IPS DF 6.9 (cell line): ENCODE results near the gene STN1.

Experiments used
- DNase-seq: peaks from one replicate; pipeline ENCODE4 v3.0.0-alpha.2; 2013; ENCODE audit warnings: low read depth, low spot score
- H3K27ac ChIP-seq: one replicate; pipeline ENCODE4 v1.5.1; 2013; ENCODE audit warnings: low read length, control low read depth
- H3K27me3 ChIP-seq: 2 replicates; pipeline ENCODE4 v1.6.1; 2013; ENCODE audit warnings: mild to moderate bottlenecking, low read length; ENCODE audit not compliant: control insufficient read depth, insufficient read depth
- H3K36me3 ChIP-seq: 2 replicates; pipeline ENCODE4 v1.6.1; 2013; ENCODE audit warnings: low read length; ENCODE audit not compliant: control insufficient read depth, insufficient read depth
- H3K4me1 ChIP-seq: 2 replicates; pipeline ENCODE4 v1.6.1; 2013; ENCODE audit warnings: low read length; ENCODE audit not compliant: control insufficient read depth, insufficient read depth
- H3K4me3 ChIP-seq: 2 replicates; pipeline ENCODE4 v1.5.1; 2013; ENCODE audit warnings: mild to moderate bottlenecking, low read length
- H3K9me3 ChIP-seq: 2 replicates; pipeline ENCODE4 v1.6.1; 2013; ENCODE audit warnings: low read length, inconsistent platforms; ENCODE audit not compliant: control insufficient read depth, insufficient read depth
- WGBS: extraction: QIAGEN DNeasy Blood & Tissue Kit; methylation state at CpG from one replicate; pipeline ENCODE4 v1.1.7; 2013; ENCODE audit warnings: mixed read lengths, missing lambda C conversion rate; ENCODE audit not compliant: insufficient read length, insufficient coverage; 5-methylcytosine and 5-hydroxymethylcytosine counted together

The STN1 gene

GRCh38 chr10:103839519-103839871, 78.5 kb downstream of the STN1 start:
- no CpG with 5 or more reads among the region's 9 CpGs for WGBS
- no peaks in the 10 kb centered on the region for H3K36me3 ChIP-seq
- no peaks in the 10 kb centered on the region for H3K9me3 ChIP-seq
- no peaks in the 10 kb centered on the region for H3K27me3 ChIP-seq
- no peak overlapping the region for H3K27ac ChIP-seq
- no peak overlapping the region for H3K4me3 ChIP-seq
- H3K4me1 ChIP-seq: peaks cover 9% of the 10 kb centered on the region
- no peak for DNase-seq

GRCh38 chr10:103838862-103839518, 79.0 kb downstream of the STN1 start:
- H3K9me3 ChIP-seq: no peaks in the 10 kb centered on the region
- DNase-seq: no peak
- H3K4me1 ChIP-seq: peaks cover 10% of the 10 kb centered on the region
- no CpG with 5 or more reads among the region's 13 CpGs for WGBS
- no peak overlapping the region for H3K27ac ChIP-seq
- no peaks in the 10 kb centered on the region for H3K27me3 ChIP-seq
- H3K36me3 ChIP-seq: no peaks in the 10 kb centered on the region
- H3K4me3 ChIP-seq: no peak overlapping the region

GRCh38 chr10:103838070-103838395, 80.0 kb downstream of the STN1 start:
- no peak for DNase-seq
- no peak overlapping the region for H3K4me3 ChIP-seq
- no peak overlapping the region for H3K27ac ChIP-seq
- H3K9me3 ChIP-seq: no peaks in the 10 kb centered on the region
- no peaks in the 10 kb centered on the region for H3K27me3 ChIP-seq
- WGBS: no CpG with 5 or more reads among the region's 4 CpGs
- peaks cover 12% of the 10 kb centered on the region for H3K4me1 ChIP-seq
- H3K36me3 ChIP-seq: no peaks in the 10 kb centered on the region

- Histone ChIP-seq H3K4me1 (peaks cover 12% of the 10 kb centered on the region), H3K27me3 (no peaks in the 10 kb centered on the region), H3K27ac (no peak overlapping the region), H3K36me3 (no peaks in the 10 kb centered on the region), H3K9me3 (no peaks in the 10 kb centered on the region), H3K4me3 (no peak overlapping the region)
- no peak for DNase-seq
- no CpG with 5 or more reads among the region's 10 CpGs for whole genome bisulfite sequencing
These were observed 80.5 kb downstream of the STN1 start for GRCh38 chr10:103837370-103838069.

GRCh38 chr10:103836861-103837260, 81.1 kb downstream of the STN1 start:
- H3K4me1 ChIP-seq: peaks cover 12% of the 10 kb centered on the region
- no CpG with 5 or more reads among the region's 9 CpGs for WGBS
- no peaks in the 10 kb centered on the region for H3K9me3 ChIP-seq
- H3K36me3 ChIP-seq: no peaks in the 10 kb centered on the region
- H3K4me3 ChIP-seq: no peak overlapping the region
- no peak for DNase-seq
- no peaks in the 10 kb centered on the region for H3K27me3 ChIP-seq
- no peak overlapping the region for H3K27ac ChIP-seq

- Histone ChIP-seq H3K4me1 (peaks cover 12% of the 10 kb centered on the region), H3K4me3 (no peak overlapping the region), H3K27me3 (no peaks in the 10 kb centered on the region), H3K27ac (no peak overlapping the region), H3K9me3 (no peaks in the 10 kb centered on the region), H3K36me3 (no peaks in the 10 kb centered on the region)
- no CpG with 5 or more reads among the region's 1 CpG for WGBS
- DNase-seq: no peak
These were observed 81.7 kb downstream of the STN1 start for GRCh38 chr10:103836273-103836672.

- no peaks in the 10 kb centered on the region for H3K27me3 ChIP-seq
- peaks cover 10% of the 10 kb centered on the region for H3K4me1 ChIP-seq
- WGBS: no CpG with 5 or more reads among the region's 20 CpGs
- H3K9me3 ChIP-seq: no peaks in the 10 kb centered on the region
- H3K36me3 ChIP-seq: no peaks in the 10 kb centered on the region
- no peak overlapping the region for H3K4me3 ChIP-seq
- H3K27ac ChIP-seq: no peak overlapping the region
- DNase-seq: no peak
These were observed 82.6 kb downstream of the STN1 start for GRCh38 chr10:103835096-103836050.

GRCh38 chr10:103834436-103835095, 83.4 kb downstream of the STN1 start:
- no peaks in the 10 kb centered on the region for H3K36me3 ChIP-seq
- peaks cover 7% of the 10 kb centered on the region for H3K4me1 ChIP-seq
- WGBS: no CpG with 5 or more reads among the region's 5 CpGs
- no peak overlapping the region for H3K27ac ChIP-seq
- H3K27me3 ChIP-seq: no peaks in the 10 kb centered on the region
- no peaks in the 10 kb centered on the region for H3K9me3 ChIP-seq
- no peak overlapping the region for H3K4me3 ChIP-seq
- DNase-seq: no peak

GRCh38 chr10:103833731-103834365, 84.1 kb downstream of the STN1 start:
- no CpG with 5 or more reads among the region's 5 CpGs for WGBS
- DNase-seq: peak; percentile 45
- Histone ChIP-seq H3K27ac (no peak overlapping the region), H3K4me1 (peaks cover 3% of the 10 kb centered on the region; the same call in 1 of the 2 replicates), H3K27me3 (no peaks in the 10 kb centered on the region), H3K4me3 (no peak overlapping the region), H3K9me3 (no peaks in the 10 kb centered on the region), H3K36me3 (no peaks in the 10 kb centered on the region)

GRCh38 chr10:103832806-103833205, 85.2 kb downstream of the STN1 start:
- Histone ChIP-seq H3K4me3 (no peak overlapping the region), H3K27ac (no peak overlapping the region), H3K27me3 (no peaks in the 10 kb centered on the region), H3K9me3 (no peaks in the 10 kb centered on the region), H3K4me1 (peaks cover 3% of the 10 kb centered on the region; the same call in 1 of the 2 replicates), H3K36me3 (no peaks in the 10 kb centered on the region)
- DNase-seq: no peak
- WGBS: no CpG with 5 or more reads among the region's 2 CpGs
